ENCODE measurements around the gene DSP.

GRCh38 chr6:7529141-7529540 lies 12.3 kb upstream of the DSP start:
- TF ChIP-seq CTCF (IDR thresholded peaks at IDR 0.05; ENCODE audit: borderline replicate concordance, extremely low read depth, low read length, poor library complexity, severe bottlenecking), result no peak
- TF ChIP-seq EZH2 (IDR thresholded peaks at IDR 0.05; ENCODE audit: borderline replicate concordance, low read depth, low read length, severe bottlenecking), result no peak

Data from DND-41 (cell line).